HG02588 (cell line): ENCODE measurements around the gene HSDL2.
"Not testable (repeated sequence)": the region's sequence is repeated elsewhere in the genome, so short reads cannot be mapped to it uniquely, and the experiment has no call there.

Source experiments
- ATAC-seq: cut with Tn5 transposase; IDR thresholded peaks from one replicate; pipeline ENCODE4 v1.9.1; 2021; ENCODE audit warnings: mild to moderate bottlenecking, moderate library complexity; ENCODE audit not compliant: unreplicated experiment

Gene HSDL2

GRCh38 chr9:112365257-112365656, 14.7 kb upstream of the HSDL2 start:
- ATAC-seq: not testable (repeated sequence)

- ATAC-seq: no peak
Measured at GRCh38 chr9:112366591-112366990, 13.3 kb upstream of the HSDL2 start.

- no peak for ATAC-seq
Measured at GRCh38 chr9:112367465-112367864, 12.4 kb upstream of the HSDL2 start.

- ATAC-seq: no peak
Measured at GRCh38 chr9:112369817-112370216, 10.1 kb upstream of the HSDL2 start.

- no peak for ATAC-seq
Measured at GRCh38 chr9:112371060-112371459, 8.8 kb upstream of the HSDL2 start.

- not testable (repeated sequence) for ATAC-seq
Measured at GRCh38 chr9:112373666-112374065, 6.2 kb upstream of the HSDL2 start.

- not testable (repeated sequence) for ATAC-seq
Measured at GRCh38 chr9:112374232-112374631, 5.7 kb upstream of the HSDL2 start.

- no peak for ATAC-seq
Measured at GRCh38 chr9:112375361-112375760, 4.5 kb upstream of the HSDL2 start.

GRCh38 chr9:112377087-112377486, 2.8 kb upstream of the HSDL2 start:
- no peak for ATAC-seq

- no peak for ATAC-seq
Measured at GRCh38 chr9:112377684-112378327, 2.1 kb upstream of the HSDL2 start.

- ATAC-seq: peak; percentile 8
Measured at GRCh38 chr9:112378328-112379176, 1.4 kb upstream of the HSDL2 start.

GRCh38 chr9:112379177-112380101, 469 bp upstream of the HSDL2 start:
- ATAC-seq: peak; percentile 84

GRCh38 chr9:112380825-112381221, 915 bp downstream of the HSDL2 start:
- ATAC-seq: no peak

GRCh38 chr9:112382066-112382465, 2.2 kb downstream of the HSDL2 start:
- ATAC-seq: no peak

GRCh38 chr9:112382501-112383364, 2.8 kb downstream of the HSDL2 start:
- no peak for ATAC-seq

- no peak for ATAC-seq
Measured at GRCh38 chr9:112384219-112384618, 4.3 kb downstream of the HSDL2 start.

- ATAC-seq: no peak
Measured at GRCh38 chr9:112384690-112385089, 4.8 kb downstream of the HSDL2 start.

- no peak for ATAC-seq
Measured at GRCh38 chr9:112387115-112387514, 7.2 kb downstream of the HSDL2 start.

GRCh38 chr9:112389897-112390296, 10.0 kb downstream of the HSDL2 start:
- ATAC-seq: not testable (repeated sequence)

GRCh38 chr9:112391936-112392560, 12.1 kb downstream of the HSDL2 start:
- not testable (repeated sequence) for ATAC-seq
